Type B pancreatic cell (in vitro differentiated cells): Measurements from ENCODE around the gene FYB1. TPM values are rescaled to one million over a fixed set of nuclear protein-coding genes. Genes with fewer than 3 reads are reported as not detected.

Experiments used
- DNase-seq: peaks from one replicate; pipeline ENCODE4 v3.0.0; 2021; ENCODE audit warnings: mixed read lengths; ENCODE audit not compliant: unreplicated experiment; ENCODE audit errors: extremely low spot score
- H3K27ac Mint-ChIP-seq: 2 replicates; pipeline ENCODE4 v1.8.0; 2021; ENCODE audit warnings: mild to moderate bottlenecking, mixed read lengths
- H3K27me3 Mint-ChIP-seq: 2 replicates; pipeline ENCODE4 v1.8.0; 2021; ENCODE audit warnings: mixed read lengths
- H3K36me3 Mint-ChIP-seq: 2 replicates; pipeline ENCODE4 v1.8.0; 2021; ENCODE audit warnings: mixed read lengths
- H3K4me1 Mint-ChIP-seq: one replicate; pipeline ENCODE4 v1.8.0; 2021; ENCODE audit warnings: mixed read lengths; ENCODE audit not compliant: unreplicated experiment
- H3K4me3 Mint-ChIP-seq: 2 replicates; pipeline ENCODE4 v1.8.0; 2021; ENCODE audit warnings: mild to moderate bottlenecking, mixed read lengths
- H3K9me3 Mint-ChIP-seq: 2 replicates; pipeline ENCODE4 v1.8.0; 2021; ENCODE audit warnings: mixed read lengths
- total RNA-seq: library from RNA; stranded (reverse); gene quantifications from 2 replicates; pipeline ENCODE4 v1.2.1, GENCODE V29; 2021; ENCODE audit warnings: low replicate concordance
- TF ChIP-seq, protein P1 (sequence below): fragments of 200-600 bp; sonication (generic); conservative IDR thresholded peaks from 2 replicates; pipeline ENCODE4 v1.5.0; 2021; ENCODE audit warnings: antibody characterized with exemption, mild to moderate bottlenecking

FYB1 gene
- total RNA-seq, 1 donor from 2014 or later, result 0.24 TPM

- H3K9me3 Mint-ChIP-seq, result no peaks in the 10 kb centered on the region
- DNase-seq, result no peak
- no peak overlapping the region for H3K27ac Mint-ChIP-seq
- peaks cover 6% of the 10 kb centered on the region for H3K27me3 Mint-ChIP-seq
- no peaks in the 10 kb centered on the region for H3K36me3 Mint-ChIP-seq
- no peak overlapping the region for H3K4me3 Mint-ChIP-seq
- TF ChIP-seq, protein P1, sequence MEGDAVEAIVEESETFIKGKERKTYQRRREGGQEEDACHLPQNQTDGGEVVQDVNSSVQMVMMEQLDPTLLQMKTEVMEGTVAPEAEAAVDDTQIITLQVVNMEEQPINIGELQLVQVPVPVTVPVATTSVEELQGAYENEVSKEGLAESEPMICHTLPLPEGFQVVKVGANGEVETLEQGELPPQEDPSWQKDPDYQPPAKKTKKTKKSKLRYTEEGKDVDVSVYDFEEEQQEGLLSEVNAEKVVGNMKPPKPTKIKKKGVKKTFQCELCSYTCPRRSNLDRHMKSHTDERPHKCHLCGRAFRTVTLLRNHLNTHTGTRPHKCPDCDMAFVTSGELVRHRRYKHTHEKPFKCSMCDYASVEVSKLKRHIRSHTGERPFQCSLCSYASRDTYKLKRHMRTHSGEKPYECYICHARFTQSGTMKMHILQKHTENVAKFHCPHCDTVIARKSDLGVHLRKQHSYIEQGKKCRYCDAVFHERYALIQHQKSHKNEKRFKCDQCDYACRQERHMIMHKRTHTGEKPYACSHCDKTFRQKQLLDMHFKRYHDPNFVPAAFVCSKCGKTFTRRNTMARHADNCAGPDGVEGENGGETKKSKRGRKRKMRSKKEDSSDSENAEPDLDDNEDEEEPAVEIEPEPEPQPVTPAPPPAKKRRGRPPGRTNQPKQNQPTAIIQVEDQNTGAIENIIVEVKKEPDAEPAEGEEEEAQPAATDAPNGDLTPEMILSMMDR, result no peak
- no peaks in the 10 kb centered on the region for H3K4me1 Mint-ChIP-seq
Measured at GRCh38 chr5:39198127-39198526, 21.2 kb downstream of the FYB1 start.

DNA sequence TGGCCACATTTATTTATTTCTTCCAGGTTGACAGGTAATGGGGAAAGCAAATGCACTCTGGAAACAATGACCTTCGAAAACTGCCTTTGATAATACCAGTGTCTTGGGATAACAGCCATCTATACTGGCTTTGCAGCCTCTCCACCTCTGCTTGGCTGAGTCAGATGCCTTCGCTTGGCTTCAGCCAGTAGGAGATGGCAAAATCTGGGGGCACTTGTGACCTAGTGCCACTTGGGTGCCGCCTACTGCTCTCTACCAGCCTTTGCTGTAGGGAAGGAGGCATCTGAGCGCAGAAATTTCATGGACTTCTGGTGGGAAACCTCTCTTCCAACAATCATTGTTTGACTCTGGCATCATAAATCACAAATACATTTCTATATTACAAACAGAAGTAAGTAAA is 21.8 kb downstream of the FYB1 start:
- Mint-ChIP-seq H3K27me3 (peaks cover 6% of the 10 kb centered on the region), H3K9me3 (no peaks in the 10 kb centered on the region), H3K4me3 (no peak overlapping the region), H3K27ac (no peak overlapping the region), H3K4me1 (no peaks in the 10 kb centered on the region), H3K36me3 (no peaks in the 10 kb centered on the region)
- TF ChIP-seq, protein P1, result no peak
- DNase-seq, result no peak

DNA sequence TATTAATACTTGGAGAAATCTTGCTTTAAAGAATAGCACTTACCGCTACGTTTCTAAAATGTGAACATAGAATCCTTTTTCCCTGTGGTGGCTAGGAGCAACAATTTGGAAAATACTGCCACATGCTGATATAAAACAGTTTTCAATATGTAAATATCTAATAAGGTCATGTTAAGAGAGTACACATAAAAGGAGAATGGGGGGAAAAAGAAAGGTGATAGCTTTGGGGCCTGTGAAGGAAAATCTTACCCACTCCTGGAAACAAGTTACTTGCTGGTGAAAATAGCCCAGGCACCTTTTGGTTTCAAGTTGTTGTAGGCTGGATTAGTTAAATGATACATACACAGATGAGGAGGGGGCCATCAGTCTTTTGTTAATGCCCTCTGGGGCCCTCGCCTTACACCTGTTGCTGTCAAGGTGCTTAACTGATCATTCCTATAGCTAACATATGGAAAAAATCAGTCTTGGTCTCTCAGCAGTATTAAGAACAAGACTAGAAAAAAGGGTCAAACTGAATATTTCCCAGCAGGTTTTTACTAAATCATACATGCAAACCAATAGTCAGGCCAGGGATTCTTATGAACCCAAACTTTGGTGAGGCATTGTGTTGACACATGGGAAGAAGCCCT is 24.1 kb downstream of the FYB1 start:
- Mint-ChIP-seq H3K27ac (peak overlapping the region; percentile 54), H3K27me3 (peaks cover 15% of the 10 kb centered on the region), H3K9me3 (no peaks in the 10 kb centered on the region), H3K4me3 (no peak overlapping the region), H3K4me1 (peaks cover 6% of the 10 kb centered on the region), H3K36me3 (no peaks in the 10 kb centered on the region)
- no peak for DNase-seq
- TF ChIP-seq, protein P1, result no peak

DNA sequence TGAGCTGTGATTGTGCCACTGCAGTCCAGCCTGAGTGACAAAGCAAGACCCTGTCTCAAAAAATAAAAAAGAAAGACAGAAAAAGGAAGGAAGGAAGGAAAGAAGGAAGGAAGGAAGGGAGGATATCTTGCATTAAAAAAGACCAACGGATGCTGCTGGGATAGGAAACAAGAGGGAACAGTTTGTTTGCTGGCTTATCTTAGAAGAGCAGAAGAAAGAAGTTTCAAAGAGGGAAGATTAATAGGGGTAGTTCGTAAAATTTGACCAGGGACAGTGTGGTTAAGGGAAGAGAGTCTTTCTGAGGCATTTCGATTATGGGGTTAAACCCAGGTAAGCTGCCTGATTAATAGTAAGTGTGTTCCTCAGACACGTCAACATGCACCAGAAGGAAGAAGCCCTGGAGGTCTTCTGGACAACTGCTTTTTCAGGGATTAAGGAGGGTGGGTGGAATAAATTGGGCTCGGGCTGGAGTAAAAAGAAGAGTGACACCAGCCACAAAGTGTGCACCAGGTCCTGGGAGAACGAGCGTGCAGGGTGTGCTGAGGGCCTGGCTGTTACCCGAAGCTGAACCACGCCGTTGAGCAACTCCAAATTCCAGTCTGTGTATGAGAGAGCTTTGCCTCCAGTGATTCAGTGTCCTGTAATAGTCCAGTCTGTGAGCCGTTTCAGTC is 24.8 kb downstream of the FYB1 start:
- Mint-ChIP-seq H3K9me3 (no peaks in the 10 kb centered on the region), H3K4me1 (peaks cover 6% of the 10 kb centered on the region), H3K4me3 (no peak overlapping the region), H3K27me3 (peaks cover 16% of the 10 kb centered on the region), H3K36me3 (no peaks in the 10 kb centered on the region), H3K27ac (peak overlapping the region; percentile 54)
- no peak for DNase-seq
- TF ChIP-seq, protein P1, result no peak

- TF ChIP-seq, protein P1, result no peak
- Mint-ChIP-seq H3K27ac (no peak overlapping the region), H3K27me3 (peaks cover 19% of the 10 kb centered on the region), H3K36me3 (no peaks in the 10 kb centered on the region), H3K4me3 (no peak overlapping the region), H3K9me3 (no peaks in the 10 kb centered on the region), H3K4me1 (peaks cover 6% of the 10 kb centered on the region)
- DNase-seq, result no peak
Measured at GRCh38 chr5:39193553-39194465, 25.6 kb downstream of the FYB1 start.
